Activated CD4-positive, CD25-positive, alpha-beta regulatory T cell (primary cell): ENCODE measurements around the gene BTNL3.
"Not testable (repeated sequence)": the region's sequence is repeated elsewhere in the genome, so short reads cannot be mapped to it uniquely, and the experiment has no call there.

Experiments
- DNase-seq, 4 experiments: peaks; one replicate each; lab custom pipeline; 2025; lab: John Stamatoyannopoulos, UW

BTNL3 gene

GRCh38 chr5:180988592-180988991, at the start of gene BTNL3:
BTNL3 (plus strand) TSS chr5:180988846; CDS start chr5:180989029, 183 bp downstream.
- no peak for DNase-seq

GRCh38 chr5:180950291-180950949, 38.2 kb upstream of the BTNL3 start:
- DNase-seq, result no peak

- DNase-seq, result no peak
These were observed 29.0 kb upstream of the BTNL3 start for GRCh38 chr5:180959661-180960060.

GRCh38 chr5:180960209-180960608, 28.4 kb upstream of the BTNL3 start:
- no peak for DNase-seq

GRCh38 chr5:180969406-180969805, 19.2 kb upstream of the BTNL3 start:
- no peak for DNase-seq

GRCh38 chr5:180970336-180970735, 18.3 kb upstream of the BTNL3 start:
- DNase-seq, result no peak

- DNase-seq, result no peak
These were observed 17.8 kb upstream of the BTNL3 start for GRCh38 chr5:180970875-180971274.

- DNase-seq, result no peak
These were observed 13.9 kb upstream of the BTNL3 start for GRCh38 chr5:180974612-180975315.

- no peak for DNase-seq
These were observed 13.3 kb upstream of the BTNL3 start for GRCh38 chr5:180975338-180975737.

GRCh38 chr5:180976518-180976917, 12.1 kb upstream of the BTNL3 start:
- no peak for DNase-seq

GRCh38 chr5:180977852-180978251, 10.8 kb upstream of the BTNL3 start:
- DNase-seq, result no peak

GRCh38 chr5:180982008-180982741, 6.5 kb upstream of the BTNL3 start:
- DNase-seq, result no peak

- no peak for DNase-seq
These were observed 630 bp upstream of the BTNL3 start for GRCh38 chr5:180988016-180988415.

- DNase-seq, result no peak
These were observed 1.6 kb downstream of the BTNL3 start for GRCh38 chr5:180990086-180990881.

- DNase-seq, result no peak
These were observed 2.2 kb downstream of the BTNL3 start for GRCh38 chr5:180990882-180991242.

- no peak for DNase-seq
These were observed 13.3 kb downstream of the BTNL3 start for GRCh38 chr5:181001947-181002346.

GRCh38 chr5:181005791-181006190, 17.1 kb downstream of the BTNL3 start:
- no peak for DNase-seq

GRCh38 chr5:181008136-181008535, 19.5 kb downstream of the BTNL3 start:
- no peak for DNase-seq

GRCh38 chr5:181010018-181010417, 21.4 kb downstream of the BTNL3 start:
- DNase-seq, result not testable (repeated sequence)

GRCh38 chr5:181014654-181015053, 26.0 kb downstream of the BTNL3 start:
- DNase-seq, result not testable (repeated sequence)

GRCh38 chr5:181017448-181017847, 28.8 kb downstream of the BTNL3 start:
- not testable (repeated sequence) for DNase-seq

GRCh38 chr5:181020688-181021087, 32.0 kb downstream of the BTNL3 start:
- DNase-seq, result no peak
